Measurements from ENCODE around the gene NCAPD2.

GRCh38 chr12:6450869-6451347 lies 43.0 kb upstream of the NCAPD2 start:
- TF ChIP-seq POLR2A (IDR thresholded peaks at IDR 0.05) (no peak), CTCF (IDR thresholded peaks at IDR 0.05) (no peak)
